GM12872 (cell line): ENCODE results near the gene CKAP5.

Experiments used
- TF ChIP-seq, protein P1 (sequence below): IDR thresholded peaks from 3 replicates; pipeline ENCODE4 v1.5.1; 2011; ENCODE audit warnings: low read depth, mild to moderate bottlenecking, low read length, moderate library complexity; ENCODE audit not compliant: insufficient read depth

The CKAP5 gene

DNA sequence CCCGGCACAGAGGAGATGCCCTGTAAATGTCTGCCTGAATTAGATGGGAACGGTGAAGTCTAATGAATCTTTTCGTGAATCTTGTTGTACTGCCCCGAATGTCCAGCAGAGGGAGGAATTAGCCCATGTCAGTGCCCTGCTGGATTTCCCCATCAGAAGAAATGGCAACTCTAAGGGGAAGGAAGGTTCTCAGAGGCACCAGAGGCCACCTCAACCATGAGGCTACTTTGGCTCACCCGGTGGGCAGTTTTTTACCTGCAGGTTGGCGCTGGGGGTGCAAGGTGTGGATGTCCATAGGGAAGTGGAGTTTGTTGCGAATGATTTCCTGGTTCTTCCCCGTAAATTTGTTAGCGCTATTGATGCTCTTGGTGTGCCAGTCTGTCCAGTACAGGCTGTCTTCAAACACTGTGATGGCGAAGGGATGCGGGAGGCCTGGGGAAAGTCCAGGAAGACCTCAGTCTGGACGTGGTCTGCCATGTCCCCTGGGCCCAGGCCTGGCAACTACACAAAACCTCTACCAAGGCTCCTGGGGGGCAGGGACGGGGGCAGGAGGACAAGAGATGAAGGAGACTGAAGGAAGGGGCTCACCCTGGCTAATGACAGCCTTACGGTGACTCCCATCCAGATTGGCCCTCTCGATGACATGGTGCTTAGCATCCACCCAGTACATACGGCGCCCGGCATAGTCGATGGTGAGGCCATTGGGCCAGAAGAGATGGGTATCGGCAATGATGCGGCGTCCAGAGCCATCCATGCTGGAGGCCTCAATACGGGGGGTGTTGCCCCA is 43.8 kb upstream of the CKAP5 start:
- TF ChIP-seq, protein P1, sequence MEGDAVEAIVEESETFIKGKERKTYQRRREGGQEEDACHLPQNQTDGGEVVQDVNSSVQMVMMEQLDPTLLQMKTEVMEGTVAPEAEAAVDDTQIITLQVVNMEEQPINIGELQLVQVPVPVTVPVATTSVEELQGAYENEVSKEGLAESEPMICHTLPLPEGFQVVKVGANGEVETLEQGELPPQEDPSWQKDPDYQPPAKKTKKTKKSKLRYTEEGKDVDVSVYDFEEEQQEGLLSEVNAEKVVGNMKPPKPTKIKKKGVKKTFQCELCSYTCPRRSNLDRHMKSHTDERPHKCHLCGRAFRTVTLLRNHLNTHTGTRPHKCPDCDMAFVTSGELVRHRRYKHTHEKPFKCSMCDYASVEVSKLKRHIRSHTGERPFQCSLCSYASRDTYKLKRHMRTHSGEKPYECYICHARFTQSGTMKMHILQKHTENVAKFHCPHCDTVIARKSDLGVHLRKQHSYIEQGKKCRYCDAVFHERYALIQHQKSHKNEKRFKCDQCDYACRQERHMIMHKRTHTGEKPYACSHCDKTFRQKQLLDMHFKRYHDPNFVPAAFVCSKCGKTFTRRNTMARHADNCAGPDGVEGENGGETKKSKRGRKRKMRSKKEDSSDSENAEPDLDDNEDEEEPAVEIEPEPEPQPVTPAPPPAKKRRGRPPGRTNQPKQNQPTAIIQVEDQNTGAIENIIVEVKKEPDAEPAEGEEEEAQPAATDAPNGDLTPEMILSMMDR = peak; percentile 87

DNA sequence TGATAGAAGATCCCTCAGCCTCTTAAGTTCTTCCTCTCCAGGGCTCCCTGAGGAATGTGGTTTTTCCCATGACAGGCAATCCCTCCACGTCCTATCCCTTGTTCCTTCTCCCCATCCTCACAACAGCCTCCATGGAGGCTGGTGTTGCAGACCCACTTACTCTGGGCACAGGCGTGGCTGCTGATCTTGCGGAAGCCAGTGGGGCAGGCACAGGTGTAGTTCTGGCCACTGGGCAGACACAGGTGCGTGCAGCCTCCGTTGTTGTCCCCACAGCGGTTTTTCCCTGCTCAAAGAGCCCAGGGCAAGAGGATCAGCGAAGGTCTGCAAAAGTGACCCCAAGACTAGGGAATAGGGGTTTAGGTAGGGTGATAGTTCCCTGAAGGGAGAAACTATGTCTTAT is 43.2 kb upstream of the CKAP5 start:
- TF ChIP-seq, protein P1 = no peak

DNA sequence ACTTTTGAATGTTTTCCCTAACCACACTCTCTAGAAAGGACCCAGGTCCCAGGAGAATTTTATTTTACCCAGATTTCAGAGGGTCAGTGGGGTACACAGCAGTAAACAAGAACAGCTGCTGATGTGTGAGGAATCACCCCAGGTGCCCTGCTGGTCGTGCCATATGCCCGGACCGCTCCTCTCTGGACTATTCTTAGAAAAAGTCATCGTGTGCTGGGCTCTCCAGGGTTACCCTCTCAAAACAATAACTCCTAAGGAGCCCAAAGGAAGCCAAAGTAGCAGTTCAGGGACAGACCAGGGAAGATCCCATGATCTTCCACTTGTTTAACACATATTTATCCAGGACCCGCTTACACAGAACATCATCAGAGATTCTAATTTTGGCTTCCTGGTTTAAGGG is 42.6 kb upstream of the CKAP5 start:
- TF ChIP-seq, protein P1 = no peak

DNA sequence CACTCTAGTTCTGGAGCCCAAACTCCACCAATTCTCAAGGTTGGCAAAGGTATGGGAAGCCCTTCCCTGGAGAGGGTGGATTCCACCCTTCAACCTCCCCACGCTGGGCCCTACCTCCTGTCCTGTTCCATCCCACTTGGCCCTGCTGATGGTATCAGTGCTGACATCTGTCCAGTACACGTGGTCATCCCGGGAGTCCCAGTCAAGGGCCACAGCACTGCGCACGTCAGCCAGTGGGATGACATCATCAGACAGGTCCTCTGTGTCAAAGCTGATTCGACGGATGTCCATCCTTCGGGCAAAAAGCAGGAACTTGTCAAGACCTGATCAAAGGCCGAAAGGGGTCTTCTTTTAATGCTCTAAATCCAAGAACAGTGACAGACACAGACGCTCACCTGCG is 40.1 kb upstream of the CKAP5 start:
- TF ChIP-seq, protein P1 = no peak

DNA sequence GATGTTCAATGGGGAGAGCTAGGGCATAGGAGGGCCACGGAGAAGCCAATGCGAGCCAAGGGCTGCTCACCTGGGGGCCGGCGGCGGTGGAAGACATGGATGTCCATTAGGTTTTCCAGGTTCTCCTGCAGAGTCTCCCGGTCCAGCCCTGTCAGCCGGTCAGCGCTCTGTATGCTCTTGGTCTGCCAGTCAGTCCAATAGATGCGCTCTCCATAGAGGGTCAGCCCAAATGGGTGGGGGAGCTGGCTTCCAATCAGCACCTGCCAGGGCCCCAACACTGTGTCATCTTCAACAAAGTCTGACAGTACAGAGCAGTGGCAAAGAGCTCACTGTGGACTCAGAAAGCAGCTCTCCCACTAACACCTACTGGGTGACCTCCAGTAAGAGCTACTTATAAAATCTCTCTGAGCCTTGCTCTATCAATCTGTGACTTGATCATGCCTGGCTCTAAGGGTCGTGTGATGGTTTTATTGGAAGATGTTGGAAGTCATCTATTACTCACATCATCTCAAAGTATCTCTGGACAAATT is 33.0 kb upstream of the CKAP5 start:
- TF ChIP-seq, protein P1 = no peak

DNA sequence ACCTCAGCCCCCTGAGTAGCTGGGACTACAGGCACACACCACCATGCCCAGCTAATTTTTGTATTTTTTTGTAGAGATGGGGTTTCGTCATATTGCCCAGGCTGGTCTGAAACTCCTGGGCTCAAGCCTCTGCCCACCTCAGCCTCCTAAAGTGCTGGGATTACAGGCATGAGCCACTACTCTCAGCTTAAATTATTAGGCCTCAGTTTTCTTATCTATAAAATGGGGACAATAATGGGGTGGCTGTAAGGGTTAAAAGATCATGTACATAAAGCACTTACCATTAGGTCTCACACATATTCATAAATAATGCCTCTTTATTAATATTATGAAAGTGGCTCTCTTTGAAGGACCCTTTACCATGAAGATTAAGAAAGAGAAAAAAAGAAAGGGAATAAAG is 31.5 kb upstream of the CKAP5 start:
- TF ChIP-seq, protein P1 = no peak

DNA sequence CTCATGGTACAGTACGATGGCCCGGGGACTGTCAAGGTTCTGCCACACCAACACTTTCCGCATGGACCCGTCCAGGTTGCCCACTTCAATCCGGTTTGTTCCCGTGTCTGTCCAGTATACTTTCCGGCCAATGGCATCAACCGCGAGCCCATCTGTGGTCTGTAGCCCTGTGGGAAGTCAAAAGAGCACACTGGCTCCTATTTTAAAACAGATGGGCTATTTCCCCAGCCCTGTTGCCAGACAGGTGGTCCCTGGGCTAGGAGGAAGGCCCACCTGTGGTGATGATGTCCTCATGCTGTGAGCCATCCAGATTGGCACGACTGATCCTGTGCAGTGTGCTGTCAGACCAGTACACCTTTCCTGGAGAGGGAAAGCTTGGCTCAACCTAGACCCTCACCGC is 30.4 kb upstream of the CKAP5 start:
- TF ChIP-seq, protein P1 = no peak
